Hematopoietic multipotent progenitor cell treated with erythropoietin and hydrocortisone succinate and interleukin-3 and kit ligand, for 8 days (in vitro differentiated cells): ENCODE measurements around the gene MAGIX.

Experiments
- DNase-seq: peaks from one replicate; pipeline ENCODE4 v3.0.0-alpha.2; 2015

Gene MAGIX

DNA sequence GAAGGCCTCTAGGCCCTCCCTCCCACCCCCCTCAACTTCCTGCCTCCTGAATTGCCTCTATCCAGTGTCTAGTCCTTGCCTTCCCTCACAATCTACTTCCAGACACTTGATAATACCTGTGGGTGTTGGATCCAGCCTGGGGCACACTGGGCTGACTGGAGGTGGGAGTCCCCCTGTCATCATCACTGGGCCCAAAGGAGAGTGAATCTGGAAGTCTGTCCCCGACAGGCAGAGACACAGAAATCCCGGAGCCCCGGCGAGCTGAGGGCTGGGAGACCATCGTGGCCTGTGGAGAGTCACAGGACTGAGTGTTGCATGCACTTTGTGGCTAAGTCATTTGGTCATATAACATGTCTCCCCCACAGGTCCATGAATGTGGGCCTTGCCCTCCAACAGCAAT is 45.8 kb downstream of the MAGIX start:
- no peak for DNase-seq

DNA sequence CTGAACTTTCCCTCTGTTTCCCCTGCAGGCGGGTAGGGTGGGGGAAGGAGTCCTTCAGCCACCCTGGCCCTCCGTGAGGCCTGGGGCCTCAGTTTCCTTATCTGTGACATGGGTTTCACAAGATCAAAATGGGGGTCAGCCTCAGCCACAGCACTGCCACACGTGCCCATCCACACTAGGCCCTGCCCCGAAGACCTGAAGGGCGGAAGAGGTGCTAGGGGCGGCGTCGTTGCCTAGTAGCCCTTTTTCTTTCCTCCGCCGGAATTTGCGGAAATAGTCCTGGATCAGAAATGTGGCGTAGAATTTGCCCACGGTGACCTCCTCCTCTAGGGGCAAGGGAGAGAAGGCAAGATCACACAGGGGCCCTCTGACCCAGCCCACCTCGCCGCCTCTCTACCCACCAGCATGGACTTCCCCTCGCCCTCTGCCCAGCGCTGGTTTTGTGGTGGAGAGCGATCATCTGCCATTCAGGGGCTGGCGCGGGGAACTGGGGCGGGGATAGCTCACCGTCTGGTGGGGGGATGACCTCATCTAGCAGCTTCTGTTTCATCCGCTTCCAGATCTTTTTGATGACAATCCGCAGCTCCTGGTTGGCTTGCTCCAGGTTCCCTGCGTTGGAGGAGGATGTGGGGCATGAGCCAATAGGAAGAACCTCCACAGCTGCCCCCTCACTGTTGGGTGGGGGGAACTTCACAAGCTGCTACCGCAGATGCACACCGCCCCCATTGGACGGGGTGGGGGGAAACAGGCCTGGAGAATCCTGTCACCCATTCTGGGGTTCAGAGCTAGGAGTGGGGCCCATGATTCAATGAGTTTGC is 47.1 kb downstream of the MAGIX start:
- DNase-seq = no peak

DNA sequence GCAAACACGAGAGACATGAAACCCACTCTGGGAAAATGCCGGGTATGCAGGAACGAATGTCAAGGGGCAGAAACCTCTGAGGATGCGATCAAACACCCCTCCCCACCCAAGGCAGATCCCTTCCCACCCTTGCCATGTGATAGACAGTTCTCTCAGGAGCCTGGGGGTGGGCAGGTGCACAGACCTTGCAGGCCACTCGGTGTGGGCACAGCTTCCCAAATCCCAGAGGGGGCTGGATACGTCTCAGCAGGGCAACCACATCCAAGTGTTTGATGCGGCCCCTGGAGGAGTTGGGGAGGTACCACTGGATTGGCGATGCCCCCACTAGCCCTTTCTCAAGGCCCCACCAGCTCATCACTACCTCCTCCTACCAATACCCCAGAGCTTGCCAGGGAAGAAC is 47.8 kb downstream of the MAGIX start:
- no peak for DNase-seq

DNA sequence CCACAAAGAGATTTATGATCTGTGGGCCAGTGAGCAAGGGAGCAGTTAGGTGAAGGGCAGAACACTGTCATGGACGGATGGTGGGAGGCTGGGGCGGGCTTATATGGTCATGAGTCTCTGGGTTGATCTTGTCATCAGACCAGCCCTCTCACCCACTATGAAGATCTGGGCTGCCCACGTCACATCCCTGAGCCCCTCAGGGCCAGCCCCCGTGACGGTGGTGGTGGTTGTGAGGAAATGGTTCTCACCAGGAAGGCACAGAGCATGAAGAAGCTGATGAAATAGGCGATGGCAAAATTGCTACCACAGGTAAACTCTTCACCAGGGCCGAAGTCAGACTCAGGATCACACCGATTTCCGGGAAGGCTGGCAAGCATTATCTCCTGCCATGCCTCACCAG is 48.5 kb downstream of the MAGIX start:
- no peak for DNase-seq

DNA sequence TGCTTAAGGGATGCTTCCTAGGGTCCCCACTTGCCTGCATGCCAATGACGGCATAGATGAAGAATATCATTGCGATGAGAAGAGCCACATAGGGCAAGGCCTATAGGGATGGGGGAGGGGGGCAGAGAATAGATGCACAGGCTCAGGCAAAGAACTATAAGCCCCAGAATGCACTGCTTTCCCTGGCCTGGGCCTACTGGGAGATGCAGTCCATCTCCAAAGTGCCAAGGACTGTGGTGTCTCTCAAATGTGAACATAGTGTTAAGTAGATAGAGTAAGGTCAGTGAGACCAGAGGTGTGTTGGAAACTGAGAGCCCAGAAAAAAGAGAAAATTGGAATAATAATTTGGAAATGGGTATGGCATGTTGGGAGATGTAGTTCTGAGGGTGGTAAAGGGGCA is 49.7 kb downstream of the MAGIX start:
- DNase-seq = no peak

DNA sequence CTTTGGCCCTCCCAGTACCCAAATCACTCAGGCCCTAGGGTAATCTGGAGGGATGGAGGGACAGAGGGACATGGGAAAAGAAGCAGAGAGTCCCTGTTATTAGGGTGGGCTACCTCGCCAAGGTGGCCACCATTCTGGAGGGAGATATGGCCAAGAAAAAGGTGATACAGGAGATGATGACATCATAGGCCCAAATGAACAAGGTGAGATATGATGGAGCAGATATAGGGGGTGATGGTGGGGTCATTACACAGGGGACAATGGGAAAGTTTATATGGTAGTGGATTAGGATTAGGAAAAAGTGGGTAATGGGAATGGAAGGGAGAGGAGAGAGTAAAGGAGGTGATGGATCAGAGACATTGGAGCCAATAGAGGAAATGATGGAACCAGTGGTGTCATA is 50.3 kb downstream of the MAGIX start:
- no peak for DNase-seq

DNA sequence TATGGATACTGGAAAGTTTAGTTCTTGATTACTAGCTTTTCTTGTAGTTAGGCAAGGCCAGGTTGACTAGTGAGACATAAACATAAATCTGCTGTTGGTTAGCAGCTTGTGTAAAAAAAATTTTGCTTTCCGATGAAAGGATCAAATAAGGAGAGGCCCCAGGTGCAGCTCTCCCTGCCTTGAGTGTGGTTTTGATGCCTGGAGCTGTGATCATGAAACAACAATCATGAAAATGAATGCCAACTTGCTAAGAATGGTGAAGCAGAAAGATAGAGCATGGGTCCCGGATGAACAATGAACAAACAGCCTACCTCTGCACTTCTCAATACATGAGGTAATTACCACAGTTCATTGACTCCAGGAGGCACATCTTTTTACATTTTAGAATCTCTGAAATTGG is 51.9 kb downstream of the MAGIX start:
- no peak for DNase-seq

DNA sequence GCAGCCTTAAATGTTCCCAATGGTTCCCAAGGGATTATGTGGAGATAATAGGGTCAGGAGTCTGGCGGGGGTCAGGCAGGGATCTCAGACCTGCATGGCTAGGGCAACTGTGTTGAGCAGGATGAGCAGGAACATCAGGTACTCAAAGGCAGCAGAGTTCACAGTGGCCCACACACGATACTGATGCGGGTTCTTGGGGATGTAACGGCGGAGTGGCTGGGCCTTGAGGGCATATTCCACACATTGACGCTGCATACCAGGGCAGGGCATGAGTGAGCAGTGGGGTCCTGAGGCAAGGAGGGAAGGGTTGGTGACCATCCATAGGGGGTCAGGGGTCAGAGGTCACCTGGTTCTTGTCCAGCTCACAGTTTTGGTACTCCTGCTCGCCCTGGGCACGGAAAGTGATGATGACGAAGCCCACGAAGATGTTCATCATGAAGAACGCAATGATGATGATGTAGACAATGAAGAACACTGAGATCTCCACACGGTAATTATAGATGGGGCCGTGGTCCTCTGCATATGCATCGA is 52.5 kb downstream of the MAGIX start:
- DNase-seq = no peak
